Measurements from ENCODE around the gene SAMD14. TPM values are rescaled to one million over a fixed set of nuclear protein-coding genes. Genes with fewer than 3 reads are reported as not detected.

Gene SAMD14
- total RNA-seq, 1 donor from 2014 or later, result 0.16 TPM

DNA sequence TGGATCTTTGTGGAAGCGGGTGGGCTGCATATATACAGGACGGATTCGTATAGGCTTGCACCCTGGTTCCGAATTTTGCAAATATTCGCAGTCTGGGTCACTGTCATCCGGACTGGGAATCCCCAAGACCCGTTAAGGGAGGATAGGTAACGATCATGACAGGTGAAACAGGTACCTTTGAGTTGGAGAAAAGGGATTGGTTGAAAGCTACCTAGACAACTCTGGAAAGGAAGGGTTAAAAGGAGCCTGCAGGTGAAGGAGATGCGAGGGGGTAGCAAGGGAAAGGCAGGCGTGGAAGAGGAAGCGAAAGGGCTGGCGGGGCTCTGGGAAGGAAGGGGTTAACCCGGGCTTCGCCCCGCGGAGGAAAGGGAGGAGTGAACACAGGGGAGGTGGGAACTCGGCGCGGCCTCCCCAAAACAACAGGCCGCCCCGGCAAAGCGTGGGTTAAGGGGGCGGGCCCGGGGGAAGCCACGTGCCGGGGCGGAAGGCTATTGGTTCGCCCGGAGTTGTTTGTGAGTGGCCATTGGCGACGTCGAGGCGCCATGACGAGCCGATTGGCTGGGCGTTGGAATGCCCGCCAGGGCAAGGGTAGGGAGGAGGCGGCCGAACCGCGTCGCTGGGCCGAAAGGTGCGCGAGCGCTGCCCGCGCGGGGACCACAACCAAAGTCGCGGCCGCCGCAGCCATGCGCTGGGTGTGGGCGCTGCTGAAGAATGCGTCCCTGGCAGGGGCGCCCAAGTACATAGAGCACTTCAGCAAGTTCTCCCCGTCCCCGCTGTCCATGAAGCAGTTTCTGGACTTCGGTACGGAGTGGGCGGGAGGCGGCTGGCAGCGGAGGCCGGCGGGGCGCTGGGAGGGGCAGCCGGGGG lies 35.0 kb downstream of the SAMD14 start, which contains the start of gene PDK2:
TSS of gene PDK2 (plus strand) at position 599 of the 867 bp plus-strand sequence. CDS start at position 684, 85 bp downstream.
- ATAC-seq, result peak; percentile 94

- peak; percentile 58 for ATAC-seq
Measured at GRCh38 chr17:50094243-50094752, 35.7 kb downstream of the SAMD14 start.

GRCh38 chr17:50093807-50094206 lies 36.2 kb downstream of the SAMD14 start:
- ATAC-seq, result no peak

- ATAC-seq, result no peak
Measured at GRCh38 chr17:50093246-50093645, 36.7 kb downstream of the SAMD14 start.

DNA sequence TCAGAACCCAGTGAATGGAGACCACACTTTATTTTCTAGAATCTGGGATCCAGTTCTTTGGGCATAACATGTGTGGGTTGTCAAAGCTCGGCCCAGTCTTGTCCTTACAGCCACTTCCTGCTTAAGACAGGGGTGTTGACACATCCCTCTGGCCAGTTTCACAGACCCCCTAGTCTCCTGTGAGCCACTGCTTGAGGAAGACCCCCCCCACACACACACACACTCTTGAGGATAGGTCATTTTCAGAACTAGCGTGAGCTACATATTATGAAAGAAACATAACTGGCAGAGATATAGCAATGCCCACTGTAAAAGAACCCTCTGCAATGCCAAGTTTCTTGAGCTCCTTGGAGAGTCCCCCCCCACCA lies 38.1 kb downstream of the SAMD14 start:
- no peak for ATAC-seq

- no peak for ATAC-seq
Measured at GRCh38 chr17:50090971-50091917, 38.7 kb downstream of the SAMD14 start.

- ATAC-seq, result no peak
Measured at GRCh38 chr17:50090071-50090470, 39.9 kb downstream of the SAMD14 start.

DNA sequence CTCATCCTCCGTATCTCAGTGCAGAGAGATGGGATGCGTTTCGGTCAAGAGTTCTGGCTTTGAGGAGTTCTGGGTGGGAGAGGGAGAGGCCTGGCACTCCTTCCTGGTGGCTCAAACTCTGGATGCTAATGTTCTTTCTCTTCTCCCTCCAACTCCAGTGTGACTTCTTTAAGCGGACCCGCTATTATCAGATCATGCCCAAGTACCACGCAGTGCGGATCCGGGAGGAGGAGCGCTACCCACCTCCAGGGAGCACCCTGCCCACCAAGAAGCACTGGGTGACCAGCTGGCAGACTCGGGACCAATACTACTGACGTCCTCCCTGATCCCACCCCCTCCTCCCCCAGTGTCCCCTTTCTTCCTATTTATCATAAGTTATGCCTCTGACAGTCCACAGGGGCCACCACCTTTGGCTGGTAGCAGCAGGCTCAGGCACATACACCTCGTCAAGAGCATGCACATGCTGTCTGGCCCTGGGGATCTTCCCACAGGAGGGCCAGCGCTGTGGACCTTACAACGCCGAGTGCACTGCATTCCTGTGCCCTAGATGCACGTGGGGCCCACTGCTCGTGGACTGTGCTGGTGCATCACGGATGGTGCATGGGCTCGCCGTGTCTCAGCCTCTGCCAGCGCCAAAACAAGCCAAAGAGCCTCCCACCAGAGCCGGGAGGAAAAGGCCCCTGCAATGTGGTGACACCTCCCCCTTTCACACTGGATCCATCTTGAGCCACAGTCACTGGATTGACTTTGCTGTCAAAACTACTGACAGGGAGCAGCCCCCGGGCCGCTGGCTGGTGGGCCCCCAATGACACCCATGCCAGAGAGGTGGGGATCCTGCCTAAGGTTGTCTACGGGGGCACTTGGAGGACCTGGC lies 40.8 kb downstream of the SAMD14 start:
- no peak for ATAC-seq

- peak; percentile 12 for ATAC-seq
Measured at GRCh38 chr17:50087912-50088405, 42.0 kb downstream of the SAMD14 start.

- ATAC-seq, result peak; percentile 80
Measured at GRCh38 chr17:50087246-50087911, 42.6 kb downstream of the SAMD14 start.

GRCh38 chr17:50081757-50082156 lies 48.2 kb downstream of the SAMD14 start:
- ATAC-seq, result no peak

DNA sequence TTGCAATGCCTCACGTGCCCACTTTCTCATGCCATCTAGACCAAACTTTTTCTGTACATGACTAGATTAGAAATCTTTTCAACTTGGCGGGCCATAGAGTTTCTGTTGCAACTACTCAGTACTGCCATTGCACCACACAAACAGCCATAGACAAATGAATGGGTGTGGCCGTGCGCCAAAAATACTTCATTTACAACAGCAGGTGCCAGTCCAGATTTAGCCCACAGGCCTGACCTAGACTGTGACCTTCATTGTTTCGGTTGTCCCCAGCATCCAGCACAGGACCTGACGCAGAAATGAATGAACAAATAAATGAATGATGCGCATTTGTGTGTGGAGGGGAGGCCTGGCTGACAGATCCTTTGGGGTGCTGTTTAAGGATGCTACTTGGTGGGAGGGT lies 49.1 kb downstream of the SAMD14 start:
- ATAC-seq, result no peak

DNA sequence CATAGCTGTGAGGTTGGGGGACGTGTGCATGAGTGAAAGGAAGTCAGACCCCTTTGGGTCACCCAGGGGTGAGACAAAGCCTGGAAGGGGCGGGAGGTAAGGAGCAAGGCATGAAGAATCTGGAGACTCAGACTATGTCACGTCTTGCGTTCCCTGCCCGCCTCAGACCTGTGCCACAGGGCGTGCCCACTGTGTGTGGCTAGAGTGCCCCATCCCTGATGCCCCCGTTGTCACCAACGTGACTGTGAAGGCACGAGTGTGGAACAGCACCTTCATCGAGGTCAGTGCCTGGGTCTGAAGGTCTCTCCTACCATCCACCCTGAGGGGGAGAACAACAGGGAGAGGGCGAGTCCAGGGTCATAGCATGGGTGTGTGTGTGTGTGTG lies 49.9 kb downstream of the SAMD14 start:
- peak; percentile 17 for ATAC-seq

DNA sequence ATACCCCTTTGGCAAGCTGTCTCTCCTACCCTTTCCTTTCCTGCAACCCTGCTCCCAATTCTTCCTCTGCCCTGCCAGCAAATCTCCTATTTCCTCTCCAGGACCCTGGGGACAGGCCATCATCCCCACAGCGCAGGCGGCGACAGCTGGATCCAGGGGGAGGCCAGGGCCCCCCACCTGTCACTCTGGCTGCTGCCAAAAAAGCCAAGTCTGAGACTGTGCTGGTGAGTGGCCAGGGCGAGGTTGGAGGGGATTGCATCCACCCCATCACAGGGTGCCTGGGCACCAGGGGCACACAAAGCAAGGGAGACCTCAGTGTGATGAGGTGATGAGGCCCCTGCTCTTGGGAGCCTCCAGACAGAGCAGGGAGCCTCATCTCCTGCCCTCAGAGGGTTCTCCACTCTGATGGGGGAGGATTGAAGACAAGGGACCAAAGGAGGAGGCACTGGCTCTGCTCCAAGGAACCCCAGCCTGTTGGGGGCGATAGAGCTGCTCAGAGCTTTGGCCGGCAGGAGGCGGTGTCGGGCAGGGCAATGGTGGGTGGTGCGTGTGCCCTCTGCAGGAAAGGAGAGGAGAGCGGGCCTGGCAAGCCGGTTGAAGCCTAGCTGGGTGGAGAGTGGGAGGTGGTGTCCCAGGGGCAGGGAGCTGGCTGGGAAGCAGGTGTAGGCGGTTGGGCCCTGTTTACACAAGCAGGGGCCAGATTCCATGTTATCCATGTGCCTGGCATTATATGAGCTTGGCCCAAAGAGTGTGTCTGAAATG lies 50.4 kb downstream of the SAMD14 start:
- ATAC-seq, result peak; percentile 86

DNA sequence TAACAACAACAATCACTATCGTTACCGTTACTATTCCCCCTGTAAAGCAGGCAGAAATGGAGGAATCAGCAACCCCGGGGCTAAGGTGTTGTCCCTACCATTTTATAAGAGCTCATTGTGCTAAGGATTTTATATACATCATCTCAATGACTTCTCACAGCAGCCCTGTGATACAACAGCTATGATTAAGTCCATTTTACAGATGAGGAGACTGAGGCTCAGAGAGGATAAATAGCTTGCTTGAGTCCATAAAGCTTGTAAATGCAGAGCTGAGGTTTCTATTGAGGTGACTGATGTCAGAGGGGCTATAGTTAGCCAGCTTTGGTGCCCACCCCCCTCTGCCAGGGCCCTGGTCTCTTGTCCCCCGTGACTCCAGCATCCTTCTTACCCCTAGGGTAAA lies 51.5 kb downstream of the SAMD14 start:
- no peak for ATAC-seq

DNA sequence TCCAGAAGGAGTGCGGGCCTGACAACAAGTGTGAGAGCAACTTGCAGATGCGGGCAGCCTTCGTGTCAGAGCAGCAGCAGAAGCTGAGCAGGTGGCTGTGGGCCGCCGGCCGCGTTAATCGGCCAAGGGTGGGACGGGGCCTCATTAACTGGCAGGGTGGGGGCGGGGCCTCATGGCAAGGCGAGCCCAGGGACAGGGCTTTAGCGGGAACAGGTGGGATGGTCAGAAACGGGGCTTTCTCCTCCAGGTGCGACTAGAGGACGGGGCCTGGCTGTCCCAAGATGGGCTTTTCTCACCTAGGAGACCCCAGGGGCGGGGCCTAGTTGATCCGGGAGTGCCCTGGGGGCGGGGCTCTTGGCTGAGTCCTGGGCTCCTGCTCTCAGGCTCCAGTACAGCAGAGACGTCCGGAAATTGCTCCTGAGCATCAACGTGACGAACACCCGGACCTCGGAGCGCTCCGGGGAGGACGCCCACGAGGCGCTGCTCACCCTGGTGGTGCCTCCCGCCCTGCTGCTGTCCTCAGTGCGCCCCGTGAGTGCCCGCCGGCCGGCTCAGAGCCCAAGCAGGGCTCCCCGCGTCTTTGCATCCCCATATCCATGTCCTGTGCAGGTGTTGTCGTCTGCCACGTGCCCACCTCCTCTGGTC lies 53.2 kb downstream of the SAMD14 start:
- no peak for ATAC-seq

GRCh38 chr17:50076221-50076590 lies 53.8 kb downstream of the SAMD14 start:
- no peak for ATAC-seq

DNA sequence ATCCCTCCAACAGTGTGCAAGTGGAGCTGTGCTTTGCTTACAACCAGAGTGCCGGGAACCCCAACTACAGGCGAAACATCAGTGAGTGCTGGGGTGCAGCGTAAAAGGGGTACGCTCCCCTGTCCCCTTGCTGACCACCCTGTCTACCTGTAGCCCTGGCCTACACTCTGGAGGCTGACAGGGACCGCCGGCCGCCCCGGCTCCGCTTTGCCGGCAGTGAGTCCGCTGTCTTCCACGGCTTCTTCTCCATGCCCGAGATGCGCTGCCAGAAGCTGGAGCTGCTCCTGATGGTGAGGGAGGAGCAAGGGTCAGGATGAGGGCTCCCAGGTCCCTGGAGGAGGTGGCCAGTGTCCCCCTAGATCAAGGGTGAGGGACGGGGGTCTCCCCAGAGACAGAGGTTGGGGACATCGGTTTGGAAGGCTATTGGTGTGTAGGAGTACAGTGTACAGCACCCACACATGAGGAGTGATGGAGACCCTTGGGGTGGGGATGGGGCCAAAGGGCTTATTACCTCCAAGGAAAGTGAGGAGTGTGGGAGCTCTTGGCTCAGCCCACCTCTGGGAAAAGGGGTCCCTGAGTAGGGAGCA lies 54.4 kb downstream of the SAMD14 start:
- ATAC-seq, result no peak

DNA sequence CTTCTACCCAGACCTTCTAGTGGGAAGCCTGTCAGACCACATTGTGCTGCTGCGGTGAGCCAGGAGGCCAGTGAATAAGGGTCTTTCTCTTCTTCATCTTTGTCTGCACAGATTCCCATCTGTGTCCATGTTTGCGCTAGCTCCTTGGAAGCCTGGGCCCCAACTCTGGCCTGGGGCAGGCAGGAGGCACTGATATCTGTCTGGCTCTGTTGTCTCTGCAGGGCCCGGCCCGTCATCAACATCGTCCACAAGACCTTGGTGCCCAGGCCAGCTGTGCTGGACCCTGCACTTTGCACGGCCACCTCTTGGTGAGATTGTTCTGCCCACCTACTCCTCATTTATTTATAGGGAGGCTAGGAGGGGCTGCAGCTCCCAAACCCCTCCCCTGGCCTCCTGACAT lies 55.7 kb downstream of the SAMD14 start:
- no peak for ATAC-seq

GRCh38 chr17:50072925-50073324 lies 57.0 kb downstream of the SAMD14 start:
- no peak for ATAC-seq
